ENCODE data around the gene RAB39B. TPM values are rescaled to one million over a fixed set of nuclear protein-coding genes. Genes with fewer than 3 reads are reported as not detected.

Gene RAB39B
- total RNA-seq, 1 donor from 2014 or later = 20.9 TPM

- H3K9me3 Mint-ChIP-seq (ENCODE audit: unreplicated experiment) = peaks cover 2% of the 10 kb centered on the region
- peaks cover 5% of the 10 kb centered on the region for H3K27me3 Mint-ChIP-seq (ENCODE audit: unreplicated experiment)
- DNase-seq = no peak
- no peak overlapping the region for H3K27ac Mint-ChIP-seq (ENCODE audit: unreplicated experiment)
- H3K4me3 Mint-ChIP-seq (ENCODE audit: unreplicated experiment) = no peak overlapping the region
- H3K36me3 Mint-ChIP-seq (ENCODE audit: unreplicated experiment) = no peaks in the 10 kb centered on the region
- no peak for TF ChIP-seq CTCF (IDR thresholded peaks at IDR 0.05; ENCODE audit: partially characterized antibody, unreplicated experiment)
- H3K4me1 Mint-ChIP-seq (ENCODE audit: low read depth, unreplicated experiment) = no peaks in the 10 kb centered on the region
Measured at GRCh38 chrX:155246748-155247147, 17.5 kb downstream of the RAB39B start.

DNA sequence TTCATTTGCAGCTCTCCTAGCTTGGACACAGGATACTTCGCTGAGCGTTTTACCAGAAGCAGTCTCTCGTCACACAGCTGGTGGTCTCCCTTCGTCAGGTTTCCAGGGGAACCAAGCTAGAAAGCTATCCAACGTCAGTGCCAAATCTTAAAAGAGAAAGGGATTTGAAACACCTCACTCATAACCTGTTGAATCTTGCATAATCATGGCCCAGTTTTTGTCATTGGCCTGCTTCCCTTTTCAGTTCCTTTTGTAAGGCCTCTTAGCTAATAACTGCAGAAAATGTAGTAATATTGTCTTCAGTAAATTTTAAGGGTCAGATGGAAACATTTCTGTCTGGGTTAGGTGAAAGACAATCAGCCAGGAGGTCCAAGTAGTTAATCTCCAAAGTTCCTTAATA lies 22.0 kb downstream of the RAB39B start:
- TF ChIP-seq CTCF (IDR thresholded peaks at IDR 0.05; ENCODE audit: partially characterized antibody, unreplicated experiment) = no peak
- no peaks in the 10 kb centered on the region for H3K27me3 Mint-ChIP-seq (ENCODE audit: unreplicated experiment)
- DNase-seq = no peak
- H3K36me3 Mint-ChIP-seq (ENCODE audit: unreplicated experiment) = no peaks in the 10 kb centered on the region
- no peak overlapping the region for H3K27ac Mint-ChIP-seq (ENCODE audit: unreplicated experiment)
- H3K4me3 Mint-ChIP-seq (ENCODE audit: unreplicated experiment) = no peak overlapping the region
- H3K9me3 Mint-ChIP-seq (ENCODE audit: unreplicated experiment) = peaks cover 2% of the 10 kb centered on the region
- no peaks in the 10 kb centered on the region for H3K4me1 Mint-ChIP-seq (ENCODE audit: low read depth, unreplicated experiment)

DNA sequence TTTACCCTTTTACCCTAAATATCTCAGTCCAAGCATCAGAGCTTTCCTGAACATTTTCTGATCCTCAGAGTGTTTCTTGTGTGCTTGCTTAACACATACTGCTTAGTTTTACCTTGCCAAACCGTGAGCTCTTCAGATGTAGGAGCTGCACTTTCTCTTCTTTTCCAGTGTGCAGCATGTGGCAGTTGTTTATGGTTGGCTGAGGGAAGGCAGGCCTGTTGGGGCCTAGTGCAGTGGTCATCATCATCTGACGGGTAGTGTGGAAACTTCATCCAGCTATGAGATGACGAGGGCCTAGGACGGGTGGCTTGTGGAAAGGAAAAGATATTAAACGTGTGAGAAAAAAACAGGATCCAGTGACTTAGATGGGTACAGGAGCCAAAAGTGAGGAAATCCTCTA lies 26.6 kb downstream of the RAB39B start:
- H3K9me3 Mint-ChIP-seq (ENCODE audit: unreplicated experiment) = no peaks in the 10 kb centered on the region
- H3K27ac Mint-ChIP-seq (ENCODE audit: unreplicated experiment) = no peak overlapping the region
- no peak overlapping the region for H3K4me3 Mint-ChIP-seq (ENCODE audit: unreplicated experiment)
- no peaks in the 10 kb centered on the region for H3K36me3 Mint-ChIP-seq (ENCODE audit: unreplicated experiment)
- no peak for TF ChIP-seq CTCF (IDR thresholded peaks at IDR 0.05; ENCODE audit: partially characterized antibody, unreplicated experiment)
- no peak for DNase-seq
- no peaks in the 10 kb centered on the region for H3K27me3 Mint-ChIP-seq (ENCODE audit: unreplicated experiment)
- H3K4me1 Mint-ChIP-seq (ENCODE audit: low read depth, unreplicated experiment) = no peaks in the 10 kb centered on the region

DNA sequence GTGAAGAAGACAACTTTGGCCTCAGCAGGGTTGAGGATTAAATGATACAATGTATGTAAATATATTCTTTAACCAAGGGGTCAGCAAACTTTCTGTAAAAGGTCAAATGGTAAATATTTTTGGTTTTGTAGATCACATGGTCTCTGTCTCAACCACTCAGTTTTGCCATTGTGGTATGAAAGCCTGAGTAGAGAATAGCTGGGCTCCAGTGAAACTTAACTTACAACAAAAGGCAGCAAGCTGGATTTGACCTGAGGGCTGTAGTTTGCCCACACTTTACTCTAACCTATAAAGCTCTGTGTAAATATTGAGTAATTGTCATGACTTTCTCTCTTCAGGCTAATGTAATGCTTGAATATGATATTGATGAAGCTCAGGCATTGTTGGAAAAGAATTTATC lies 28.4 kb downstream of the RAB39B start:
- Mint-ChIP-seq H3K9me3 (ENCODE audit: unreplicated experiment) (no peaks in the 10 kb centered on the region), H3K36me3 (ENCODE audit: unreplicated experiment) (no peaks in the 10 kb centered on the region), H3K4me1 (ENCODE audit: low read depth, unreplicated experiment) (no peaks in the 10 kb centered on the region), H3K4me3 (ENCODE audit: unreplicated experiment) (no peak overlapping the region), H3K27ac (ENCODE audit: unreplicated experiment) (no peak overlapping the region), H3K27me3 (ENCODE audit: unreplicated experiment) (no peaks in the 10 kb centered on the region)
- DNase-seq = no peak
- no peak for TF ChIP-seq CTCF (IDR thresholded peaks at IDR 0.05; ENCODE audit: partially characterized antibody, unreplicated experiment)

DNA sequence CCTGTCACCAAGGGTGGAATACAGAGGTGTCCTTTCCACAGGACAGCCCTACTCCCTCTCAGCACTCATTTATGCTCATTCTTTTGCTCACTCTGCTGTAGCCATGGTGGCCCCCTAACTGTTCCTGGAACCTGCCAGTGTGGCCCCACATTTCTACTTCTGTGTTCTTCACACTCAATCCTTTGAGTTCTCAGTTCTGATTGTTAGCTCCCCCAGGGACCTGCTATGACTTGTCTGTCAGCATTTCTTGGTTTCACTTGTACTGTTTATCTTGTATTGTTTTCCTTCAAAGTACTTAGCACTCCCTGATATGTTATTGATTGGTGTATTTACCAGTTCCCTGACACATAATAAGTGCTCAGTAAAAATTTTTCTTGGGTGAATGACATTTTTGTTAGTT lies 33.1 kb downstream of the RAB39B start:
- no peak overlapping the region for H3K27ac Mint-ChIP-seq (ENCODE audit: unreplicated experiment)
- H3K27me3 Mint-ChIP-seq (ENCODE audit: unreplicated experiment) = no peaks in the 10 kb centered on the region
- no peak overlapping the region for H3K4me3 Mint-ChIP-seq (ENCODE audit: unreplicated experiment)
- H3K36me3 Mint-ChIP-seq (ENCODE audit: unreplicated experiment) = no peaks in the 10 kb centered on the region
- no peaks in the 10 kb centered on the region for H3K9me3 Mint-ChIP-seq (ENCODE audit: unreplicated experiment)
- H3K4me1 Mint-ChIP-seq (ENCODE audit: low read depth, unreplicated experiment) = no peaks in the 10 kb centered on the region
- no peak for TF ChIP-seq CTCF (IDR thresholded peaks at IDR 0.05; ENCODE audit: partially characterized antibody, unreplicated experiment)
- no peak for DNase-seq

All from glutamatergic neuron (in vitro differentiated cells).